GM12878 (cell line): Measurements from ENCODE around the gene ATP6V1G2. TPM values are rescaled to one million over a fixed set of nuclear protein-coding genes. Genes with fewer than 3 reads are reported as not detected.

ENCODE experiments used
- ATF7 ChIP-seq: fragments of 450-650 bp; IDR thresholded peaks from 2 replicates; pipeline ENCODE4 v1.6.1; 2016; ENCODE audit warnings: low read depth, mild to moderate bottlenecking
- BCL11A ChIP-seq: IDR thresholded peaks from 2 replicates; pipeline ENCODE4 v1.6.1; 2011; ENCODE audit warnings: low read depth, low read length
- CBX3 ChIP-seq: fragments of 200-600 bp; sonication (generic); IDR thresholded peaks from 2 replicates; pipeline ENCODE4 v1.6.1; 2016; ENCODE audit warnings: low read depth, borderline replicate concordance
- CEBPB ChIP-seq, 2 experiments: fragments of 150-350 bp in 1 of 2; IDR thresholded peaks; 2 replicates each; pipeline ENCODE4 v1.6.1; 2012 to 2014; ENCODE audit warnings: low read depth in 2 of 2, low read length in 2 of 2, borderline replicate concordance in 1 of 2, inconsistent platforms in 1 of 2
- CHD4 ChIP-seq: fragments of 200-600 bp; sonication (generic); IDR thresholded peaks from 2 replicates; pipeline ENCODE4 v1.6.1; 2016; ENCODE audit warnings: mild to moderate bottlenecking
- EGR1 ChIP-seq, 2 experiments: IDR thresholded peaks; 1 replicate in 1 of 2; 2 replicates in 1 of 2; pipeline ENCODE4 v1.6.1; 2011 to 2012; ENCODE audit warnings: low read depth in 2 of 2, low read length in 2 of 2, borderline replicate concordance in 1 of 2, mild to moderate bottlenecking in 1 of 2, moderate library complexity in 1 of 2
- FOXM1 ChIP-seq: IDR thresholded peaks from 2 replicates; pipeline ENCODE4 v1.6.1; 2012; ENCODE audit warnings: low read depth, mild to moderate bottlenecking, inconsistent platforms, low read length, moderate library complexity
- JUND ChIP-seq: IDR thresholded peaks from 2 replicates; pipeline ENCODE4 v1.6.1; 2012; ENCODE audit warnings: low read depth, mild to moderate bottlenecking, low read length, improper control_type of control experiment, moderate library complexity
- LARP7 ChIP-seq: fragments of 450-650 bp; IDR thresholded peaks from 2 replicates; pipeline ENCODE4 v1.6.1; 2017; ENCODE audit warnings: mild to moderate bottlenecking
- MEF2A ChIP-seq: IDR thresholded peaks from 2 replicates; pipeline ENCODE4 v1.6.1; 2011; ENCODE audit warnings: low read depth, mild to moderate bottlenecking, low read length, moderate library complexity; ENCODE audit not compliant: insufficient read depth
- MEF2B ChIP-seq: fragments of 450-650 bp; IDR thresholded peaks from 2 replicates; pipeline ENCODE4 v1.6.1; 2018; ENCODE audit warnings: mild to moderate bottlenecking, moderate library complexity; ENCODE audit not compliant: partially characterized antibody, poor library complexity, severe bottlenecking
- NFIC ChIP-seq: IDR thresholded peaks from 2 replicates; pipeline ENCODE4 v1.6.1; 2012; ENCODE audit warnings: low read depth, mild to moderate bottlenecking, inconsistent platforms, low read length, moderate library complexity
- PAX5 ChIP-seq: IDR thresholded peaks from 2 replicates; pipeline ENCODE4 v1.6.1; 2011; ENCODE audit warnings: low read depth, low read length, borderline replicate concordance
- PAX8 ChIP-seq: fragments of 450-650 bp; IDR thresholded peaks from 2 replicates; pipeline ENCODE4 v1.6.1; 2017; ENCODE audit warnings: mild to moderate bottlenecking, moderate library complexity
- RB1 ChIP-seq: fragments of 450-650 bp; formaldehyde crosslinking; IDR thresholded peaks from 2 replicates; pipeline ENCODE4 v1.6.1; 2017; ENCODE audit warnings: mild to moderate bottlenecking, borderline replicate concordance
- SMC3 ChIP-seq: IDR thresholded peaks from 2 replicates; pipeline ENCODE4 v1.6.1; 2011; ENCODE audit warnings: low read length, improper control_type of control experiment, borderline replicate concordance
- SP1 ChIP-seq: IDR thresholded peaks from one replicate; pipeline ENCODE4 v1.6.1; 2011; ENCODE audit warnings: low read depth, low read length
- STAT1 ChIP-seq: fragments of 450-650 bp; conservative IDR thresholded peaks from 2 replicates; pipeline ENCODE4 v1.6.1; 2014; ENCODE audit warnings: antibody characterized with exemption, mild to moderate bottlenecking
- TCF12 ChIP-seq: IDR thresholded peaks from 2 replicates; pipeline ENCODE4 v1.6.1; 2011; ENCODE audit warnings: low read depth, mild to moderate bottlenecking, low read length
- TCF7 ChIP-seq: IDR thresholded peaks from 2 replicates; pipeline ENCODE4 v1.6.1; 2014; ENCODE audit warnings: antibody characterized with exemption, borderline replicate concordance
- YBX1 ChIP-seq: fragments of 450-650 bp; IDR thresholded peaks from 2 replicates; pipeline ENCODE4 v1.6.1; 2016; ENCODE audit warnings: antibody characterized with exemption
- ZNF24 ChIP-seq: fragments of 450-650 bp; IDR thresholded peaks from 2 replicates; pipeline ENCODE4 v1.6.1; 2017; ENCODE audit warnings: antibody characterized with exemption, mild to moderate bottlenecking
- ZNF274 ChIP-seq: IDR thresholded peaks from one replicate; pipeline ENCODE4 v1.8.0; 2011; ENCODE audit not compliant: insufficient read length, insufficient read depth
- ZSCAN29 ChIP-seq: fragments of 450-650 bp; IDR thresholded peaks from 2 replicates; pipeline ENCODE4 v1.6.1; 2017; ENCODE audit warnings: mild to moderate bottlenecking, moderate library complexity
- polyA plus RNA-seq, 11 experiments: library from polyadenylated mRNA; depleted of rRNA in 4 of 11; unstranded in 6 of 11; stranded (reverse) in 5 of 11; fragments of >200 nt; fragmentation: Nextera tagmentation in 4 of 11; fragmentation: Illumina TruSeq in 1 of 11; extraction: Ambion mirVana in 4 of 11; extraction: Trizol in 1 of 11; gene quantifications; 1 replicate in 1 of 11; 2 replicates in 10 of 11; pipeline versions ENCODE4 v1.2.1 to v1.2.3, GENCODE V29; 2011 to 2016; ENCODE audit warnings: inconsistent platforms in 2 of 11, missing spikeins in 2 of 11, low read depth in 1 of 11
- total RNA-seq, 4 experiments: library from RNA; depleted of rRNA in 3 of 4; stranded (reverse); fragments of >200 nt in 3 of 4; fragmentation: Illumina TruSeq in 1 of 4; extraction: Trizol in 1 of 4; gene quantifications; 2 replicates each; pipeline versions ENCODE4 v1.2.1 to v1.2.3, GENCODE V29; 2013 to 2021
- TF ChIP-seq, protein P1 (sequence below): IDR thresholded peaks from 2 replicates; pipeline ENCODE4 v1.6.1; 2012; ENCODE audit warnings: low read depth, low read length, improper control_type of control experiment
- TF ChIP-seq, protein P2 (sequence below), 3 experiments: IDR thresholded peaks in 2 of 3; conservative IDR thresholded peaks in 1 of 3; 2 replicates each; pipeline ENCODE4 v1.5.1; 2011; ENCODE audit warnings: low read depth in 3 of 3, low read length in 3 of 3, mild to moderate bottlenecking in 3 of 3, control low read depth in 2 of 3, moderate library complexity in 2 of 3, inconsistent platforms in 1 of 3, mixed read lengths in 1 of 3; ENCODE audit not compliant: control insufficient read depth in 2 of 3, insufficient read depth in 1 of 3; ENCODE audit errors: extremely low read depth in 1 of 3
- TF ChIP-seq, protein P3 (sequence below): fragments of 450-650 bp; IDR thresholded peaks from 2 replicates; pipeline ENCODE4 v1.6.1; 2017; ENCODE audit warnings: mild to moderate bottlenecking, low read depth, inconsistent platforms; ENCODE audit not compliant: poor library complexity, severe bottlenecking

The ATP6V1G2 gene
- total and polyA plus RNA-seq, 10 of the 15 experiments (the other 5 are each of a cell fraction or from before 2014, with no cell fraction given): 0.45 to 8.9 (median 2.8) TPM

DNA sequence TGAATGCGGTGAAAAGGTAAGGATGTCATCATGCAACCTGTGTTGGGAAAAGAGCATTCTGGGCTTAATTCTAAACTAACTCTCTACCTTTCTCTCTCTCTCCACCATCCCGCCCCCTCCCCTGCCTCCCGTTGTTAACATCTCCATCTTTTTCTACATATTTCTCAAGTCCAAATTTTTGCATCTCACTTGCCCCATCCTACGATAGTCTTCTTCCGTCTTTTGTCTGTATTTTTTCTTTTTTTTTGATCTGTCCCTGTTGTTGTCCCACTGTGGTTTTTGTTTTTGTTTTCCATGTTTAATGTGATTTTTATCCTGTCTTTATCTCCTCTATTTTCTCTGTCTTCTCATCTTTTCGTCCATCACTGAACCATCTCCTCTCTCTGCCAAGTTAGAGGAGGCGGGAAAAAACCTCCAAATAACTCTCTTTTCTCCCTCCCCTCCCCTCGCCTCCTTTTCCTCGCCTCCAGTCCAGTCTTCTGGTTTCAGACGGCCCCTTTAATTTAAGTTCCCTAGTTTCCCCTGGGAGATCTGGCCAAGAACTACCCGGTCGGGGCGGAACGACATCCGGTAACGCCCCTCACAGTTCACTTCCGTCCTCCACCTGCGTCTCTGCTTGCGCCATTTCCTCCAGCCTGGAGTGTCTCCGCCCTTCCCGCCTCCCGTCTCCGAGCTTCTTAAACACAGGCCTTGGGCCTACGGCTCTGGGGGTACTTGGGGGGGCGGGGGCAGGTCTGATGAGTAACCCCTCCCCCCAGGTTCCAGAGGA is 734 bp upstream of the ATP6V1G2 start, which contains the start of gene NFKBIL1 (continued):
- peak; percentile 13; the same call in 1 of the 2 replicates for TF ChIP-seq NFIC
- peak; percentile 69; the same call in 1 of the 2 replicates for TF ChIP-seq YBX1
- no peak for TF ChIP-seq BCL11A
- TF ChIP-seq EGR1 (IDR thresholded peaks at IDR 0.05; ENCODE audit: borderline replicate concordance in 1 of 2, low read depth in 2 of 2, low read length in 2 of 2): 0 out of 3 replicates have a peak, but pooled peaks of 1 of the 2 experiments have one; percentile 25
- no peak for TF ChIP-seq CHD4
- TF ChIP-seq, protein P1, sequence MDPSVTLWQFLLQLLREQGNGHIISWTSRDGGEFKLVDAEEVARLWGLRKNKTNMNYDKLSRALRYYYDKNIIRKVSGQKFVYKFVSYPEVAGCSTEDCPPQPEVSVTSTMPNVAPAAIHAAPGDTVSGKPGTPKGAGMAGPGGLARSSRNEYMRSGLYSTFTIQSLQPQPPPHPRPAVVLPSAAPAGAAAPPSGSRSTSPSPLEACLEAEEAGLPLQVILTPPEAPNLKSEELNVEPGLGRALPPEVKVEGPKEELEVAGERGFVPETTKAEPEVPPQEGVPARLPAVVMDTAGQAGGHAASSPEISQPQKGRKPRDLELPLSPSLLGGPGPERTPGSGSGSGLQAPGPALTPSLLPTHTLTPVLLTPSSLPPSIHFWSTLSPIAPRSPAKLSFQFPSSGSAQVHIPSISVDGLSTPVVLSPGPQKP: peak; percentile 82
- TF ChIP-seq, protein P2, sequence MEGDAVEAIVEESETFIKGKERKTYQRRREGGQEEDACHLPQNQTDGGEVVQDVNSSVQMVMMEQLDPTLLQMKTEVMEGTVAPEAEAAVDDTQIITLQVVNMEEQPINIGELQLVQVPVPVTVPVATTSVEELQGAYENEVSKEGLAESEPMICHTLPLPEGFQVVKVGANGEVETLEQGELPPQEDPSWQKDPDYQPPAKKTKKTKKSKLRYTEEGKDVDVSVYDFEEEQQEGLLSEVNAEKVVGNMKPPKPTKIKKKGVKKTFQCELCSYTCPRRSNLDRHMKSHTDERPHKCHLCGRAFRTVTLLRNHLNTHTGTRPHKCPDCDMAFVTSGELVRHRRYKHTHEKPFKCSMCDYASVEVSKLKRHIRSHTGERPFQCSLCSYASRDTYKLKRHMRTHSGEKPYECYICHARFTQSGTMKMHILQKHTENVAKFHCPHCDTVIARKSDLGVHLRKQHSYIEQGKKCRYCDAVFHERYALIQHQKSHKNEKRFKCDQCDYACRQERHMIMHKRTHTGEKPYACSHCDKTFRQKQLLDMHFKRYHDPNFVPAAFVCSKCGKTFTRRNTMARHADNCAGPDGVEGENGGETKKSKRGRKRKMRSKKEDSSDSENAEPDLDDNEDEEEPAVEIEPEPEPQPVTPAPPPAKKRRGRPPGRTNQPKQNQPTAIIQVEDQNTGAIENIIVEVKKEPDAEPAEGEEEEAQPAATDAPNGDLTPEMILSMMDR (IDR thresholded peaks at IDR 0.05 in 2 of 3, conservative IDR thresholded peaks at IDR 0.05 in 1 of 3; ENCODE audit: control insufficient read depth in 2 of 3, extremely low read depth in 1 of 3, insufficient read depth in 1 of 3, low read depth in 3 of 3, low read length in 3 of 3): no peak
- TF ChIP-seq FOXM1: 0 out of 2 replicates have a peak, but pooled peaks have one; percentile 34
- 0 out of 2 replicates have a peak, but pooled peaks have one; percentile 29 for TF ChIP-seq SMC3
- TF ChIP-seq RB1: peak; percentile 82
- TF ChIP-seq SP1: peak; percentile 85
- TF ChIP-seq ATF7: no peak; the same call in 1 of the 2 replicates
- no peak for TF ChIP-seq ZSCAN29
- 0 out of 4 replicates have a peak, but pooled peaks of 1 of the 2 experiments have one; percentile 11 for TF ChIP-seq CEBPB (IDR thresholded peaks at IDR 0.05; ENCODE audit: borderline replicate concordance in 1 of 2, low read depth in 2 of 2, low read length in 2 of 2)
- no peak for TF ChIP-seq PAX5
- no peak for TF ChIP-seq ZNF274
- TF ChIP-seq STAT1: peak; percentile 30; the same call in 1 of the 2 replicates
- TF ChIP-seq PAX8: no peak
- TF ChIP-seq LARP7: no peak
- TF ChIP-seq CBX3: no peak
- no peak for TF ChIP-seq MEF2A
- TF ChIP-seq TCF12: no peak
- TF ChIP-seq, protein P3, sequence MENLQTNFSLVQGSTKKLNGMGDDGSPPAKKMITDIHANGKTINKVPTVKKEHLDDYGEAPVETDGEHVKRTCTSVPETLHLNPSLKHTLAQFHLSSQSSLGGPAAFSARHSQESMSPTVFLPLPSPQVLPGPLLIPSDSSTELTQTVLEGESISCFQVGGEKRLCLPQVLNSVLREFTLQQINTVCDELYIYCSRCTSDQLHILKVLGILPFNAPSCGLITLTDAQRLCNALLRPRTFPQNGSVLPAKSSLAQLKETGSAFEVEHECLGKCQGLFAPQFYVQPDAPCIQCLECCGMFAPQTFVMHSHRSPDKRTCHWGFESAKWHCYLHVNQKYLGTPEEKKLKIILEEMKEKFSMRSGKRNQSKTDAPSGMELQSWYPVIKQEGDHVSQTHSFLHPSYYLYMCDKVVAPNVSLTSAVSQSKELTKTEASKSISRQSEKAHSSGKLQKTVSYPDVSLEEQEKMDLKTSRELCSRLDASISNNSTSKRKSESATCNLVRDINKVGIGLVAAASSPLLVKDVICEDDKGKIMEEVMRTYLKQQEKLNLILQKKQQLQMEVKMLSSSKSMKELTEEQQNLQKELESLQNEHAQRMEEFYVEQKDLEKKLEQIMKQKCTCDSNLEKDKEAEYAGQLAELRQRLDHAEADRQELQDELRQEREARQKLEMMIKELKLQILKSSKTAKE: peak; percentile 40
- TF ChIP-seq JUND: no peak
- no peak for TF ChIP-seq TCF7
- TF ChIP-seq MEF2B: peak; percentile 96
- TF ChIP-seq ZNF24: no peak
